GM18861 (cell line): Measurements from ENCODE around the gene MICAL3.

Experiments
- ATAC-seq: cut with Tn5 transposase; IDR thresholded peaks from one replicate; pipeline ENCODE4 v1.9.1; 2021; ENCODE audit not compliant: unreplicated experiment

Gene MICAL3

GRCh38 chr22:17804331-17805080, 219.9 kb downstream of the MICAL3 start:
- ATAC-seq = no peak

GRCh38 chr22:17803609-17804270, 220.6 kb downstream of the MICAL3 start:
- no peak for ATAC-seq

DNA sequence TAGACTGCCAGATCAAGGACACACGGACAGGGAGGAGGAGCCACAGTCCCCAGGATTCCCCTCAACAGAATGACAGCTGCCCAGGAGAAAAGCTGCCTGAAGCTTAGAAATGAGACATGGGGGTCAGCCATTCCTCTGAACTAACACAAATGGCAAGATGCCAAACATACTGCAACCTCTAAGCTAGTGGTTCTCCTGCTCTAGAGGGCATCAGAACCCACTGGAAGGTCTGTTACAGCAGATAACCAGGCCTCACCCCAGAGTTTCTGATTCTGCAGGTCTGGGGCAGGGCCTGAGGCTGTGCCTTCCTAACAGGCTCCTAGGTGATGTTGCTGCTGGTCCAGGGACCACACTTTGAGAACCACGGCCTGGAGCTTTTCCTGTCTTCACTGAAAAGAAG, 221.5 kb downstream of the MICAL3 start:
- ATAC-seq = no peak

DNA sequence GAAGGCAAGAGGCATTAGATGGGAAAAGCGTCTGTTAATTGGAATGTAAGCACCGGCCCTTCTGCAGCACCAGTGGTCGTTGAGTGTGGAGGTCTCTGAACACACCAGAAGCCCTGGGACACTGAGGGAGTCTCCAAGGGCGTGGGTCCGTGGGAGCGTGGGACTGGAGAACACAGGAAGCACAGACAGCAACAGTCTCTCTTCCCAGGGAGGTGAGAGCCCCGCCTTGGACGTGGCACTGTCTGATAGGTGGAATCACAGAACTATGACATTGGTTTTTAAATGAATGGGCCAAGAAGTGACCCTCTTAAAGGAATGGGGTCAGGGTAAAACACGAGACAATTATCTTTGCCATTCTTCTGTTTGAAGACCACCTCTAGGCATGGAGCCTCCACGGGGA, 221.9 kb downstream of the MICAL3 start:
- ATAC-seq = no peak

DNA sequence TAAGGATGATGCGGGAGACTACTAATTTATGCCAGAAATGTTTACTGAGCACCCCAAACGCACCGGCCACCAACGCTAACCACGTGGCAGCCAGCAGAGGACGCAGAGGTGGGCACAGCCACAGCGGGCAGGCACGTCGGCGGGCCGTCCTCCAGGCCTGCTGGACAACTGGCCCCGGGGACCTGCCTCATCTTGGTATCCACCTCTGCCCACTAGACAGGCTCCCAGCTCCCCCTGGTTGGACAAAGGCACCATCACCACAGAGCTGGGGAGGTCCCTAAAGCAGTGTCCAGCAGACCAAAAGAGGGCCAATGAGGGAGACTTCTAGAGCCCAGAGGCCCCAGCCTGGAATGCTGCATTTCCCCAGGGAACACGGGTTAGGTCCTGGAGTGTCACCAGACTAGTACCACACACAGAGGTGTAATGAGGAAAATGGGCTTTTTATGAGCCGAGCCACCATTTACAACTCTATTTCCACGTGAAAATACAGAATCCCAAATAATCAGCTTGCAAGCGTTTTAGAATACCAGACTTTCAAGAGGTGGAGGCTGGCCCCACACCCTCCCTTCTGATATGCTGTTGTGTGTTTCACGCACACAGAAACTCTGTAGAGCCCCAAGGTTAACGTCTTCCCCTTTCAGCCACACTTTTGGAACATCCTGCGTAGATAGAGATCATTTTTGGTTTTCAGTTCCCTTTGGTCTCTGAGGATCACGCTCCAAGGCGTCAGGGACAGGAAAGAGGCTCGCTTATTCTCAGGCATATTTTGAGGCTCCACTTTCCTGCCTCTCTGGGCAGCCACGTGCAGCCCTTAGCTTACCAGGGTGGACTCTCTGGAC, 226.4 kb downstream of the MICAL3 start:
- ATAC-seq = no peak

DNA sequence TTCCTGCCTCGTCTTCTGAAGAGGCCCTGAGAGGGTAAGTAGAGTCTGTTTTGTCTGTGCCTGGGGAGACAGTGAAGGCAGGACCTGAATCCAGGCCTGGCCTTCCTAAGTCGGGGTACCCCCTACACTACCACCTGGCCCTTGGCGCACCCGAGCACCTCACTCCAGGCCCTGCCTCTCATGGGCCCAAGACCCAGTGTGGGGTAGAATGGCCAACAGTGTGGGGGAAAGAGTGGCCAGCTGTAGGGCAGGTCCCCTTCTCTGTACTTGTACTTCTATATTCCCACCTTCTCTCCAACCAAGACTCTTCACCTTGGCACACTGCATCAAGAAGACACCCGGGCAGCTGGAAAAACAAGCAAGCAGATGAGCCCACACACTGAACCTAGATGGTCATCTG, 227.7 kb downstream of the MICAL3 start:
- no peak for ATAC-seq

DNA sequence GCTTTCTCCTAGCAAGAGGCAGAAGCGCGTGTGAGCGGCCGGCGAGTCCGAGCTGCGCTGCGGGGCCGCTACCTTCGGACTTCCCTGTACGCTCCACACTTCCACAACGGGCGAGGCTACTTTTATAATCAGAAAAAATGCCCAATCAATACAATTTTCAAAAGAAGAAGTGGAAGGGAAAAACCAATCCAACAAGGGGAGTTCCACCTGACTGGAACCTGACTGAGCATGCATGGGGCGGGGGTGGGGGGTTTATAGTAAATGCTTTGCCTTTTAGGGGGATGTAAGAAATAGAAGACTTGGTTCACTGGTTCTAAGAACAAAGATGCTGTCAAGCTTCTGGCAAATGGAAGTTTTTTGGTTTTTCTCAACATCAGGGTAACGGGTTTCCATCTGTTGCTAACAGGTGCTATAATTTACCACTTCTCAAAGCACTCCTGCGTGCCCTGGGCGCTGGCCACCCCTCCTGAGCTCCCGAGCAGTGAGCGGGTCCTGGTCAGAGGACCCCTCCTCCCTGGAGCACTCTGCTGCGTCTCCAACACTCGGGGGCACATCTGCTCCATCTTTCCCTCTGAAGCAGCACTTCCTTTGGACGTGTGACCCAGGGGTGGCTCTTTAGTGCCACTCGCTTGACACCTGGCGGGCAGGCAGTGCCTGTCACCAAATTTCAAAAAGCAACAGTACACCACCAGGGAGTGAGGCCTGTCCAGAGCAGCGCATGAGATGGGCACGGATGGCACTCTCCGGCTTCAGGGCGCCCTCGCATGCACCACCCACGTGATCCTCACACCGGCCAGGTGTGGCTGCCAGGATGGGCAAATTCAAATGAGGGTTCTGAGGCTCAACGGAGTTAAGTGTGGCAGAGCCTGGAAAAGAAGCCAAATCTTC, 228.5 kb downstream of the MICAL3 start:
- peak; percentile 31 for ATAC-seq

- ATAC-seq = no peak
These were observed 229.4 kb downstream of the MICAL3 start for GRCh38 chr22:17794726-17795542.

- ATAC-seq = no peak
These were observed 231.4 kb downstream of the MICAL3 start for GRCh38 chr22:17792854-17793434.

GRCh38 chr22:17792299-17792698, 232.1 kb downstream of the MICAL3 start:
- no peak for ATAC-seq

DNA sequence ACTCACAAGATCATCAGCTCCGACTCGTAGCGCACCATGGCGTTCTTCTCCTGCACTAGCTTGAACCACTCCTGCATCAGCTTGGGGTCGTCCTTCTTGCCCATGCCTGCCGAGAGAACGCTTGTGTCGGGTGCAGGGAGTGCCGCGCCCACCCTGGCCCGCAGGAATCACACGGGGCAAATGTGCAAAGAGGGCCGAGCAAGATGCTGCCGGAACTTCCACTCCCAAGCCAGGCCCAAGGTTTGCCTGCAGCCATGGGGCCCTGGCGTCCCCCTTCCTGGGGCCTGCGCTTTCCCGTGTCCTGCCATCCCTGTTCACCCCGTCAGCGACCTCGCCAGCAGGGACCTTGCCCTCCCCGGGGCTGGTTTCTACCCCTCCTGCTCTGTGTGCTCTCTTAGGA, 233.2 kb downstream of the MICAL3 start:
- ATAC-seq = no peak

GRCh38 chr22:17789379-17790200, 234.8 kb downstream of the MICAL3 start:
- no peak for ATAC-seq

GRCh38 chr22:17788528-17789378, 235.6 kb downstream of the MICAL3 start:
- ATAC-seq = no peak

GRCh38 chr22:17787716-17788330, 236.5 kb downstream of the MICAL3 start:
- no peak for ATAC-seq

DNA sequence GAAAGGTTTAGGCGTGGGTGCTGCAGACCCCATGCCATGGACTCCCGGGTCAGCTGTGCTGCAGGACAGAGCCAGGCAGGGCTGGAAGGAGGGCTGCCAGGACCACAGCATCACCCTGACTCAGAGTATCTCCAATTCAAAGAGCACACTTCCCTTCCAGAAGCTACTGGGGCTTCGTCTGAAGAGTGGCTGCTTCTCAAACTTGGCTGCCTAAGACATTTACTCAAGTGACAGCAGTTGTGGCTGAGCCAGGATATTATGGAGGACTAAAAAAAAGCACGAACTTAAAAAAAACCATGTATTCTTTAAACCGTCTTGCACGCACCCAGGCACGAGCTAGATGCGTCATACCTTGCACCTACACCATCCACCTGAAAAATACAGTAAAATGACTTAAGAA, 237.1 kb downstream of the MICAL3 start:
- no peak for ATAC-seq

DNA sequence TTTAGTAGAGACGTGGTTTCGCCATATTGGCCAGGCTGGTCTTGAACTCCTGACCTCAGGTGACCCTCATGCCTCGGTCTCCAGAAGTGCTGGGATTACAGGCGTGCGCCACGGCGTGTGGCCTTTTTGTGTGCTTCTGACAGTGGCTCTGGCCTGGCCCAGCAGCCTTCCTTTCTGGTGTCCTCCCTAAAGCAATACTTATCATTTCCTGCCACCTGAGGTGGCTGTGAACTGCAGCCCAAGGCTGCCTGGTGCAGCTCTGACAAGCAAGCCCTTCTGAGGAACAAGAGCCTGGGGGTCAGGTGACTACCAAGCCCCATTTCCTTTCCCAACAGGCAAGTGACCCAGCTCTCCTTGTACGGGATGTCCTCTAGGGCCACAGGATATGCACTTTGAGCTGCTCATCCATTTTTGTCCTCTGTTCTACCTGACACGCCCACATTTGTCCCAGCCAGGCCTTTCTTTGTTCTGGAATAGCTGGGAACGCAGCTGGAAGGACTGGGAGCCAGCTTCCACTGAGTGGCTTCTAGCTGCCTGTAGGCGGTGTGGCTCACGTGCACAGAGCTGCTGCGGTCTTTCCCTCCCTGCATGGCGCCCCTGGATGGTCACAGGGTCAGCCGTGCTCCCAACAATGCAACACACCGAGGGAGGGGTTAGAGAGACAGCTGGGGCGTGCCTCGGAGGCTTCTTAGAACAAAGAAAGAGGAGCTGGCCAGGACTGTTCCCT, 237.8 kb downstream of the MICAL3 start:
- no peak for ATAC-seq
